Measurements from ENCODE around the gene PSD2.

PSD2 gene

DNA sequence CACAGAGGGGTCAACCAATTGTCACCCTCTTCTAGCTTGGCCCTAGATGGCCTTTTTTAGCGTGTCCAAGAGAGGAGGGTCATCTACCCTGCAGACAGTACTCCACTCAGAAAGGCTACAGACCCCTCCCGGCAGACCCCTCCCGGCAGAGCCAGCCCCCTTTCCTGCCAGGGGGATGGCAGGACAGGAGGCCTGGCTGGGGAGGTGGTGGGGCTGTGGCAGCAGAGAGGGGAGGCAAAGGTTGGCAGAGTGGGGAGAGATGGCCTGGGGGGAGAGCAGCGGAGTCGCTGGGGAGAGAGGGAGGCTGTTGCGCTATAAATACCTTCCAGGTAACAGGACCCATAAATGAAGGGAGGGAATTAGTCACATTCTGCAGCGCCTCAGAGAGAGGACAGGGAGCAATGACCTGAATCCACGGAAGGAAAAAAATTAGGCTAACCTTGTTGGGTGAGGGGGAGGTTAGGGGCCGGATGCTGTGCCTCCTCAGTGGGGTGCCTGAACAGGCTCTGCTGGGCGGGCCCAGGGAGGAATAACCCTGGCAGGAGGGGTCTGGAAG lies 32.9 kb upstream of the PSD2 start:
- H3K4me3 ChIP-seq (ENCODE audit: low read depth, low read length) = no peak overlapping the region
- no peak for DNase-seq
- in situ Hi-C loops (cut with HindIII; ENCODE audit: low pct_ligation_motif_present, low sequenced_read_pairs) = loop anchor here (25.0 kb wide), 2 partner anchors 125 to 350 kb away; partner anchors contain the start of genes CXXC5 and SPATA24
- H3K27ac ChIP-seq = no peak overlapping the region
- H3K27me3 ChIP-seq (replicated peaks) = peaks cover 13% of the 10 kb centered on the region
- TF ChIP-seq, protein P1, sequence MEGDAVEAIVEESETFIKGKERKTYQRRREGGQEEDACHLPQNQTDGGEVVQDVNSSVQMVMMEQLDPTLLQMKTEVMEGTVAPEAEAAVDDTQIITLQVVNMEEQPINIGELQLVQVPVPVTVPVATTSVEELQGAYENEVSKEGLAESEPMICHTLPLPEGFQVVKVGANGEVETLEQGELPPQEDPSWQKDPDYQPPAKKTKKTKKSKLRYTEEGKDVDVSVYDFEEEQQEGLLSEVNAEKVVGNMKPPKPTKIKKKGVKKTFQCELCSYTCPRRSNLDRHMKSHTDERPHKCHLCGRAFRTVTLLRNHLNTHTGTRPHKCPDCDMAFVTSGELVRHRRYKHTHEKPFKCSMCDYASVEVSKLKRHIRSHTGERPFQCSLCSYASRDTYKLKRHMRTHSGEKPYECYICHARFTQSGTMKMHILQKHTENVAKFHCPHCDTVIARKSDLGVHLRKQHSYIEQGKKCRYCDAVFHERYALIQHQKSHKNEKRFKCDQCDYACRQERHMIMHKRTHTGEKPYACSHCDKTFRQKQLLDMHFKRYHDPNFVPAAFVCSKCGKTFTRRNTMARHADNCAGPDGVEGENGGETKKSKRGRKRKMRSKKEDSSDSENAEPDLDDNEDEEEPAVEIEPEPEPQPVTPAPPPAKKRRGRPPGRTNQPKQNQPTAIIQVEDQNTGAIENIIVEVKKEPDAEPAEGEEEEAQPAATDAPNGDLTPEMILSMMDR (IDR thresholded peaks at IDR 0.05; ENCODE audit: low read depth, low read length, missing control alignments) = no peak
- no peaks in the 10 kb centered on the region for H3K36me3 ChIP-seq (replicated peaks)

DNA sequence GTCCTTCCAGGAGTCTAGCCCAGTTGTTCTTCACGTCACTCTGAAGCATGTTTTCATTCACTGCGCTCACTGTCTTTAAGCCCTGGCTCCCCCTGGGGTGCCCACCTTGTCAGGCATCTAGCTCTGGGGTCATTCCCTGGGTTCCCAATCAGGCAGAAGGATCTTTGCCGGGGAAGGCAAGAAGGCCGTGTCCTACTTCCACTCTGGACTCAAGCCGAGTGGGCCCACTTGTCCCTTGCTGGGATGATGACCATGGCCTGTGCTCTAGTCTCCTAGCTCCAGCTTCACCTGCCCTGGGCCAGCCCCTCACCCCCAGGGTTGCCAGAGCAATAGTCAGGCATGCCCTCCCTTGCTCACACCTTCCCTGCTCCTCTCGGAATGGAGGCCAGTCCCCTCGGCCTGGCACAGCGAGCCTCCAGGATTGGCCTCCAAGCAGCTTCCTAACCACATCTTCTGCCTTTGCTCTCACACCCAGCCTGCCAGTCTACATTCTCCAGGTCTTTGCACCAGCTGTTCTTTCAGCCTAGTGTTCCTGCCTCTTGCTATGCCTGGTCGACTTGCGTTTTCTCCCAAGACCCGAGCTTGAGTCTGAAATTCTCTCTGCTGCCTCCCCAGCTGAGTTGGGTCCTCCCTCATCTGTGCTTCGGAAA lies 32.2 kb upstream of the PSD2 start:
- Histone ChIP-seq H3K27ac (no peak overlapping the region), H3K27me3 (replicated peaks) (peaks cover 13% of the 10 kb centered on the region), H3K4me3 (ENCODE audit: low read depth, low read length) (no peak overlapping the region), H3K36me3 (replicated peaks) (no peaks in the 10 kb centered on the region)
- TF ChIP-seq, protein P1 (IDR thresholded peaks at IDR 0.05; ENCODE audit: low read depth, low read length, missing control alignments) = no peak
- DNase-seq = no peak
- in situ Hi-C loops (cut with HindIII; ENCODE audit: low pct_ligation_motif_present, low sequenced_read_pairs) = loop anchor here (25.0 kb wide), 2 partner anchors 126 to 351 kb away; partner anchors contain the start of genes CXXC5 and SPATA24

DNA sequence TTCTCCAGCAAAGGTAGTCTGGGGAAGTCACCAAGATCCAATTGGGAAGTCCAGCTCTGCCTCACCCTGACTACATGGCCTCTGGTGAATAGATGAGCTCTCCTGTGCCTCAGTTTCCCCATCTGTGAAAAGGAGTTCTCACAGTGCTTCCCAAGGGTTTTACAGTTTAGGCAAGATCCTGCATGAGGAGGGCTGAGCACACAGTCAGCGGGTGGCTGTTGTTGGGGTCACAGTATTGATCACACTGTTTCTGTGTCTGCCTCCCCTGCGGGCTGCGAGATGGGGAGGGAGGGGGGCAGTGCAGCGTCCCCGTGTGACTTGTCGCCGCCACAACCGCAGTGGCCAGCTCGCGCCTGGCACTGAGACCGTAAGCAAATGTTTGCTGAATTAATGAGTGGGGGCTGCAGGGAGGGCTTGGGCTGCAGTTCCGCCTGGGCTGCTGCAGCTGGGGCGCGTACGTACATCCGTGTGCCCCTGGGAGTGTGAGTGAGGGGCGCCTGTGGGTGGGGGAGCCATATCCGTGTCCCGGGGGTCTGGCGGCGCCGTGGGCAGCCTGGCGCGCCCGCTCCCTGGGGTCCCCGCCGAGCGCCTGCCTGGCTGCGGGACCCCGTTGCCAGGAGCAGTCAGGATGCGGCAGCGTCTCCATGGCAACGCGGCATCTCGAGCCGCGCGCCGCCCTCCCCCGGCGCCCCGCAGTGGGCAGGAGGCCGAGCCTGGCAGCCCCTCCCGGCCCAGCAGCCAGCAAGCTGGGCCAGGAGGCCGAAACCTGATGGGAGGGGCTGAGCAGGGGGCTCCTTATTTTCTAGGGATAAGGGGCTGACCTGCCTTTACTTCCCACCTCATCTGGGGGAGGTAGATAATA lies 31.4 kb upstream of the PSD2 start:
- in situ Hi-C loops (cut with HindIII; ENCODE audit: low pct_ligation_motif_present, low sequenced_read_pairs) = loop anchor here (25.0 kb wide), 2 partner anchors 127 to 352 kb away; partner anchors contain the start of genes CXXC5 and SPATA24
- H3K36me3 ChIP-seq (replicated peaks) = no peaks in the 10 kb centered on the region
- H3K4me3 ChIP-seq (ENCODE audit: low read depth, low read length) = no peak overlapping the region
- H3K27ac ChIP-seq = no peak overlapping the region
- peaks cover 13% of the 10 kb centered on the region for H3K27me3 ChIP-seq (replicated peaks)
- DNase-seq = no peak
- TF ChIP-seq, protein P1 (IDR thresholded peaks at IDR 0.05; ENCODE audit: low read depth, low read length, missing control alignments) = no peak

DNA sequence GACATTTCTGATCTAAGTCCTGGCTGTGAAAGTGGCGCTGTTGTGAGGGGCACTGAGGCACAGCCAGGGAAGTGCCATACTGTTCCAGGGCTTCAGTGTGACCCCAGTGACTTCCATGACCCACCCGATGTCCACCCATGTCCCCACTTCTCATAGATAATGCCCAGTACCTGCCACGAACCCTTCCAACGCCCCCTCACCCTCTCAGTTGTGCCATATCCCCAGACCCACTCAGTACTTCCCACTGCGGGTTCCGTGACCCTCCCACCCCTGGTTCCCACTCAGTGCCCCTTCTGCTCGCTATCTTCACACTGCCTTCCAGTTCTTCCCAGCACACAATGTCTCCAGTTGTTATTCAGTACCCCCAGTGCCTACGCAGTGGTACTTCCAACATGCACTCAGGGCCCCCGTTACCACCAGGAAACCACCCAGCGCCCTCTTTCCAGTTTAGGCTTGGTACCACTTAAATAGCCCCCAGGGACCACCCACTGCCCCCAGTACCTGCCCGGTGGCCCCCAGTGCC lies 30.7 kb upstream of the PSD2 start:
- Histone ChIP-seq H3K36me3 (replicated peaks) (no peaks in the 10 kb centered on the region), H3K4me3 (ENCODE audit: low read depth, low read length) (no peak overlapping the region), H3K27me3 (replicated peaks) (peaks cover 13% of the 10 kb centered on the region), H3K27ac (no peak overlapping the region)
- TF ChIP-seq, protein P1 (IDR thresholded peaks at IDR 0.05; ENCODE audit: low read depth, low read length, missing control alignments) = no peak
- no peak for DNase-seq
- in situ Hi-C loops (cut with HindIII; ENCODE audit: low pct_ligation_motif_present, low sequenced_read_pairs) = loop anchor here (25.0 kb wide), 2 partner anchors 128 to 353 kb away; partner anchors contain the start of genes CXXC5 and SPATA24

DNA sequence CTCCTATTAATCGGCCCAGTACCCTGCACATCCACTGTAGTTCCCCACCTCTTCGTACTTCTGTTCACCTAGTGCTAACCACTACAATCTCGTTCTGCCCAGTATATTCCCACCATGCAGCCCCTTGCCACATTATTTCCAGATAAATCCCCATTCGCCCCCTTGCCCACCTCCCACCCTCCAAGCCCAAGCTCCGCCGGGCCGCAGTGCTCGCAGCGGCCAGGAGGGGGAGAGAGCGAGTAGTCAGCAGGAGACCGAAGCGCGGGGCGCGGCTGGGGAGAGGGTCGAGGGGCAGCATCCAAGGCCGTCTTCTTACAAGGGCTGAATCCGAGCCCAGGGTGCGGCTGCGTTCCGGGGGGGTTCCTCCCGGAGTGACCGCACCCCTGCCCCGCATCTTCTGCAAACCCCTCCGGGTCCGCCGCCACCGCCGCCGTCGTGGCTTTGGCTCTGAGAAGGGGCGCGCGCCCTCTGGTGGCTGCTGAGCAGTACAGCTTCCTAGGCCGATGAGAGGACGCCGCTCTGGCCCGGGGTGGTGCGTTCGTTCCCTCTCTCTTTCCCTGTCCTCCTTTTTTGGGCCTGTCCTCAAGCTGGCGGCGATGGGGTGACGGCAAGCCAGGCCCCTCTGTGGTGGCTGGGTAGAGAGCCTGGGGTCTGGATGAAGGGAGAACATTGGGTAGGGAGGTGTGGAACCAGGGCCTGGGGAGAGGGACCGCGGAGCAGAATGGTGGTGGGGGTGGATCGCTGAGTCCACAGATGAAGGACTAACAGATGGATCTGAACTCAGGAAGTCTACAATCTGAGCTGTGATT lies 30.0 kb upstream of the PSD2 start:
- H3K4me3 ChIP-seq (ENCODE audit: low read depth, low read length) = peak overlapping the region; percentile 59

More for the DNA sequence above, 30.0 kb upstream of the PSD2 start:
- H3K27me3 ChIP-seq (replicated peaks) = peaks cover 13% of the 10 kb centered on the region
- in situ Hi-C loops (cut with HindIII; ENCODE audit: low pct_ligation_motif_present, low sequenced_read_pairs) = loop anchor here (25.0 kb wide), 2 partner anchors 128 to 353 kb away; partner anchors contain the start of genes CXXC5 and SPATA24
- no peak overlapping the region for H3K27ac ChIP-seq
- TF ChIP-seq, protein P1 (IDR thresholded peaks at IDR 0.05; ENCODE audit: low read depth, low read length, missing control alignments) = peak; percentile 88
- H3K36me3 ChIP-seq (replicated peaks) = no peaks in the 10 kb centered on the region
- peak; percentile 47 for DNase-seq

Data from brain microvascular endothelial cell (primary cell).